ENCODE results near the gene CXXC4. TPM values are rescaled to one million over a fixed set of nuclear protein-coding genes. Genes with fewer than 3 reads are reported as not detected.

Gene CXXC4
- total RNA-seq, 2 experiments from 2014 or later: 0.03 TPM; not detected in 1

DNA sequence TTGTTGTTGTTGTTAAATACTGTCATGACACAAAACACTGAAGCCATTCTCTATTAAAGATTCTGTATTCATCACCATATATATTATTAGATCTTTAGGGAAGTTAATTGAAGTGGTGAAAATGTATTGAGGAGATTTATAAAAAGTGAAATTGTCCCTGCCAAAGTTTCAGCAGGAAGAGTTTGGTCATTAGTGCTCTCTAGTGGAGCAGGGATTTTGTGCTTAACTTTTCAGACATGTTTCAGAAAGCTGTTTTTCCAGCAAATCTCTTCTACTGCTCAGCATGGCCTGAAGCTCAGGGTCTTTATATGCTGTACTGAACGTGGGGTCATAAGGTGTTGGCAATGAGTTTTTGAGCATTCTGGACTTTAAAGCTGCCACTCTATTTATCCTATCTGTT is 36.7 kb upstream of the CXXC4 start:
- TF ChIP-seq EZH2phosphoT487 (IDR thresholded peaks at IDR 0.05; ENCODE audit: borderline replicate concordance, low read depth, low read length) (no peak), CTCF (conservative IDR thresholded peaks at IDR 0.05; ENCODE audit: low read length) (no peak)
- H2AFZ ChIP-seq (ENCODE audit: low read length): no peak overlapping the region
- H3K4me2 ChIP-seq (ENCODE audit: low read length): no peak overlapping the region
- CTCF ChIA-PET (ENCODE audit: unreplicated experiment): no interaction called here
- H3K79me2 ChIP-seq (ENCODE audit: insufficient read depth, low read depth, low read length): no peaks in the 10 kb centered on the region
- no peak overlapping the region for H3K27ac ChIP-seq (ENCODE audit: low read depth, low read length, poor library complexity, severe bottlenecking)
- no peaks in the 10 kb centered on the region for H3K9me3 ChIP-seq (ENCODE audit: low read length)
- no peaks in the 10 kb centered on the region for H3K4me1 ChIP-seq (ENCODE audit: insufficient read depth, low read length, poor library complexity, severe bottlenecking)
- BruUV-seq (replicated peaks): no TSS peak
- no peaks in the 10 kb centered on the region for H3K36me3 ChIP-seq (ENCODE audit: insufficient read depth, low read length)
- no peak overlapping the region for H3K4me3 ChIP-seq (ENCODE audit: low read depth, low read length, poor library complexity, severe bottlenecking)
- no peak for DNase-seq (ENCODE audit: low spot score)
- H3K9me2 ChIP-seq (ENCODE audit: insufficient read depth, low read length): no peaks in the 10 kb centered on the region
- POLR2A ChIA-PET: no interaction called here
- H4K20me1 ChIP-seq (ENCODE audit: insufficient read depth, low read length): no peaks in the 10 kb centered on the region
- intact Hi-C loops (cut with micrococcal nuclease; ENCODE audit: unreplicated experiment): no loop called here

- TF ChIP-seq EZH2phosphoT487 (IDR thresholded peaks at IDR 0.05; ENCODE audit: borderline replicate concordance, low read depth, low read length): no peak
- TF ChIP-seq CTCF (conservative IDR thresholded peaks at IDR 0.05; ENCODE audit: low read length): no peak
- no peak overlapping the region for H3K4me3 ChIP-seq (ENCODE audit: low read depth, low read length, poor library complexity, severe bottlenecking)
- H2AFZ ChIP-seq (ENCODE audit: low read length): no peak overlapping the region
- POLR2A ChIA-PET: no interaction called here
- CTCF ChIA-PET (ENCODE audit: unreplicated experiment): no interaction called here
- no peaks in the 10 kb centered on the region for H4K20me1 ChIP-seq (ENCODE audit: insufficient read depth, low read length)
- intact Hi-C loops (cut with micrococcal nuclease; ENCODE audit: unreplicated experiment): no loop called here
- no peaks in the 10 kb centered on the region for H3K79me2 ChIP-seq (ENCODE audit: insufficient read depth, low read depth, low read length)
- no TSS peak for BruUV-seq (replicated peaks)
- no peaks in the 10 kb centered on the region for H3K9me2 ChIP-seq (ENCODE audit: insufficient read depth, low read length)
- no peaks in the 10 kb centered on the region for H3K36me3 ChIP-seq (ENCODE audit: insufficient read depth, low read length)
- H3K9me3 ChIP-seq (ENCODE audit: low read length): no peaks in the 10 kb centered on the region
- H3K4me2 ChIP-seq (ENCODE audit: low read length): no peak overlapping the region
- no peak overlapping the region for H3K27ac ChIP-seq (ENCODE audit: low read depth, low read length, poor library complexity, severe bottlenecking)
- no peaks in the 10 kb centered on the region for H3K4me1 ChIP-seq (ENCODE audit: insufficient read depth, low read length, poor library complexity, severe bottlenecking)
- DNase-seq (ENCODE audit: low spot score): no peak
Measured at GRCh38 chr4:104530426-104530825, 35.7 kb upstream of the CXXC4 start.

- no peaks in the 10 kb centered on the region for H4K20me1 ChIP-seq (ENCODE audit: insufficient read depth, low read length)
- DNase-seq (ENCODE audit: low spot score): no peak
- BruUV-seq (replicated peaks): no TSS peak
Measured at GRCh38 chr4:104524591-104524990, 29.9 kb upstream of the CXXC4 start.

More at GRCh38 chr4:104524591-104524990, 29.9 kb upstream of the CXXC4 start:
- no peak overlapping the region for H3K27ac ChIP-seq (ENCODE audit: low read depth, low read length, poor library complexity, severe bottlenecking)
- POLR2A ChIA-PET: no interaction called here
- intact Hi-C loops (cut with micrococcal nuclease; ENCODE audit: unreplicated experiment): no loop called here
- CTCF ChIA-PET (ENCODE audit: unreplicated experiment): no interaction called here
- H3K9me2 ChIP-seq (ENCODE audit: insufficient read depth, low read length): no peaks in the 10 kb centered on the region
- H3K4me2 ChIP-seq (ENCODE audit: low read length): no peak overlapping the region
- TF ChIP-seq CTCF (conservative IDR thresholded peaks at IDR 0.05; ENCODE audit: low read length) (no peak), EZH2phosphoT487 (IDR thresholded peaks at IDR 0.05; ENCODE audit: borderline replicate concordance, low read depth, low read length) (no peak)
- H3K36me3 ChIP-seq (ENCODE audit: insufficient read depth, low read length): no peaks in the 10 kb centered on the region
- no peaks in the 10 kb centered on the region for H3K4me1 ChIP-seq (ENCODE audit: insufficient read depth, low read length, poor library complexity, severe bottlenecking)
- H3K79me2 ChIP-seq (ENCODE audit: insufficient read depth, low read depth, low read length): no peaks in the 10 kb centered on the region
- H3K4me3 ChIP-seq (ENCODE audit: low read depth, low read length, poor library complexity, severe bottlenecking): no peak overlapping the region
- no peaks in the 10 kb centered on the region for H3K9me3 ChIP-seq (ENCODE audit: low read length)
- no peak overlapping the region for H2AFZ ChIP-seq (ENCODE audit: low read length)
